ENCODE measurements around the gene UMAD1.

GRCh38 chr7:7699380-7699779 is 58.8 kb downstream of the UMAD1 start:
- TF ChIP-seq CTCF (IDR thresholded peaks at IDR 0.05) (no peak), REST (IDR thresholded peaks at IDR 0.05; ENCODE audit: low read depth, low read length) (no peak), NFIC (IDR thresholded peaks at IDR 0.05; ENCODE audit: borderline replicate concordance) (no peak), RFX5 (IDR thresholded peaks at IDR 0.05; ENCODE audit: low read length) (no peak), TAF1 (IDR thresholded peaks at IDR 0.05; ENCODE audit: borderline replicate concordance, low read depth, low read length) (no peak), MXI1 (IDR thresholded peaks at IDR 0.05; ENCODE audit: low read depth, low read length) (no peak)
